ENCODE measurements around the gene CDCA5.
"Not testable (repeated sequence)": the region's sequence is repeated elsewhere in the genome, so short reads cannot be mapped to it uniquely, and the experiment has no call there.

Gene CDCA5

GRCh38 chr11:65124480-65125196 is 40.8 kb upstream of the CDCA5 start:
- TF ChIP-seq CTCF (IDR thresholded peaks at IDR 0.05; ENCODE audit: low read depth, low read length): no peak
- no peak overlapping the region for H3K4me3 ChIP-seq (ENCODE audit: low read depth, low read length)

- TF ChIP-seq CTCF (IDR thresholded peaks at IDR 0.05; ENCODE audit: low read depth, low read length): no peak
- H3K4me3 ChIP-seq (ENCODE audit: low read depth, low read length): peak within 1 kb of the TSS; percentile 79
These were observed 38.2 kb upstream of the CDCA5 start, which contains the start of the genes FAU and MRPL49 for GRCh38 chr11:65121865-65122696. FAU (minus strand) TSS chr11:65122134; CDS start chr11:65121813, 321 bp downstream. MRPL49 (plus strand) TSS chr11:65122321; CDS start chr11:65122347, 26 bp downstream.

- TF ChIP-seq CTCF (IDR thresholded peaks at IDR 0.05; ENCODE audit: low read depth, low read length): no peak
- peak overlapping the region; percentile 79 for H3K4me3 ChIP-seq (ENCODE audit: low read depth, low read length)
These were observed 37.6 kb upstream of the CDCA5 start for GRCh38 chr11:65121447-65121864.

GRCh38 chr11:65120831-65121230 is 37.0 kb upstream of the CDCA5 start:
- peak overlapping the region; percentile 79 for H3K4me3 ChIP-seq (ENCODE audit: low read depth, low read length)
- TF ChIP-seq CTCF (IDR thresholded peaks at IDR 0.05; ENCODE audit: low read depth, low read length): no peak

GRCh38 chr11:65119670-65119995 is 35.8 kb upstream of the CDCA5 start:
- no peak overlapping the region for H3K4me3 ChIP-seq (ENCODE audit: low read depth, low read length)
- TF ChIP-seq CTCF (IDR thresholded peaks at IDR 0.05; ENCODE audit: low read depth, low read length): no peak

GRCh38 chr11:65118891-65119669 is 35.2 kb upstream of the CDCA5 start:
- not testable (repeated sequence) for H3K4me3 ChIP-seq (ENCODE audit: low read depth, low read length)

GRCh38 chr11:65118097-65118837 is 34.4 kb upstream of the CDCA5 start:
- H3K4me3 ChIP-seq (ENCODE audit: low read depth, low read length): no peak overlapping the region
- no peak for TF ChIP-seq CTCF (IDR thresholded peaks at IDR 0.05; ENCODE audit: low read depth, low read length)

All from WI38 (cell line).